Measurements from ENCODE around the gene CHAC1.

- TF ChIP-seq CTCF (IDR thresholded peaks at IDR 0.05), result no peak
- TF ChIP-seq POLR2A (IDR thresholded peaks at IDR 0.05), result no peak
These were observed 31.1 kb downstream of the CHAC1 start for GRCh38 chr15:40984406-40984805.

All from right lobe of liver (tissue), 4 donors.